ENCODE data around the gene FAM135A.

DNA sequence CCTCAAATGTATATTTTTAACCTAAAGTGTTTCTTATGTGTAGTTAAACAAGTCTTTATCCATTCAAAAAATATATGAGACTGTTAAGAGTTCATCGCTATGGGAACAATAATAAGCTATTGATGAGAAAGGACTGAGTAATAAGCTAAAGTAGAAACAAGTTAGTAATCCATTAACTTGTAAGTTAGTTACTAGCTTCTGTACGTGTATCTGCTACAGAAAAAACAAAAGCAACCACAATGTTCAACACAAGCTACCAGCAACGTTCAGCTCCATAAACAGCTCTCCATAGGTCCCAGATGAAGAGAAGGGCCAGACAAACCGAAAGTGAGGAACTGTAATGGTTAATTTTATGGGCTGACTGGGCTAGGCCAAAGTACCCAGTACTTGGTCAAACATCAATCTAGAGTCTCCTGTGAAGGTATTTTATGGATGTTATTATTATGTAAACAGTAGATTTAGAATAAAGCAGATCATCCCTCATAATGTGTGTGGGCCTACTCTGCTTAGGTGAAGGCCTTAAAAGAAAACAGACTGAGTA is 33.8 kb upstream of the FAM135A start:
- TF ChIP-seq, protein P1, sequence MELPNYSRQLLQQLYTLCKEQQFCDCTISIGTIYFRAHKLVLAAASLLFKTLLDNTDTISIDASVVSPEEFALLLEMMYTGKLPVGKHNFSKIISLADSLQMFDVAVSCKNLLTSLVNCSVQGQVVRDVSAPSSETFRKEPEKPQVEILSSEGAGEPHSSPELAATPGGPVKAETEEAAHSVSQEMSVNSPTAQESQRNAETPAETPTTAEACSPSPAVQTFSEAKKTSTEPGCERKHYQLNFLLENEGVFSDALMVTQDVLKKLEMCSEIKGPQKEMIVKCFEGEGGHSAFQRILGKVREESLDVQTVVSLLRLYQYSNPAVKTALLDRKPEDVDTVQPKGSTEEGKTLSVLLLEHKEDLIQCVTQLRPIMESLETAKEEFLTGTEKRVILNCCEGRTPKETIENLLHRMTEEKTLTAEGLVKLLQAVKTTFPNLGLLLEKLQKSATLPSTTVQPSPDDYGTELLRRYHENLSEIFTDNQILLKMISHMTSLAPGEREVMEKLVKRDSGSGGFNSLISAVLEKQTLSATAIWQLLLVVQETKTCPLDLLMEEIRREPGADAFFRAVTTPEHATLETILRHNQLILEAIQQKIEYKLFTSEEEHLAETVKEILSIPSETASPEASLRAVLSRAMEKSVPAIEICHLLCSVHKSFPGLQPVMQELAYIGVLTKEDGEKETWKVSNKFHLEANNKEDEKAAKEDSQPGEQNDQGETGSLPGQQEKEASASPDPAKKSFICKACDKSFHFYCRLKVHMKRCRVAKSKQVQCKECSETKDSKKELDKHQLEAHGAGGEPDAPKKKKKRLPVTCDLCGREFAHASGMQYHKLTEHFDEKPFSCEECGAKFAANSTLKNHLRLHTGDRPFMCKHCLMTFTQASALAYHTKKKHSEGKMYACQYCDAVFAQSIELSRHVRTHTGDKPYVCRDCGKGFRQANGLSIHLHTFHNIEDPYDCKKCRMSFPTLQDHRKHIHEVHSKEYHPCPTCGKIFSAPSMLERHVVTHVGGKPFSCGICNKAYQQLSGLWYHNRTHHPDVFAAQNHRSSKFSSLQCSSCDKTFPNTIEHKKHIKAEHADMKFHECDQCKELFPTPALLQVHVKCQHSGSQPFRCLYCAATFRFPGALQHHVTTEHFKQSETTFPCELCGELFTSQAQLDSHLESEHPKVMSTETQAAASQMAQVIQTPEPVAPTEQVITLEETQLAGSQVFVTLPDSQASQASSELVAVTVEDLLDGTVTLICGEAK (IDR thresholded peaks at IDR 0.05; ENCODE audit: borderline replicate concordance) = no peak
- no peak for TF ChIP-seq CREB1 (IDR thresholded peaks at IDR 0.05; ENCODE audit: low read depth)

Measured in GM12878 (cell line).